Right renal pelvis (tissue), 4 donors: ENCODE data around the gene TUBA4A. TPM values are rescaled to one million over a fixed set of nuclear protein-coding genes. Genes with fewer than 3 reads are reported as not detected.

Experiments
- DNase-seq, 4 donors: peaks; one replicate each; pipeline ENCODE4 v3.0.0-alpha.2; 2013; ENCODE audit warnings: low read depth in 4 of 4, low spot score in 3 of 4, missing footprints in 1 of 4
- polyA plus RNA-seq, 4 donors: library from polyadenylated mRNA; unstranded; fragments of 120-200 nt; gene quantifications; one replicate each; pipeline ENCODE4 v1.2.1, GENCODE V29; 2013; ENCODE audit not compliant: insufficient read length in 4 of 4

TUBA4A gene
- polyA plus RNA-seq, 4 donors, result 34.0 to 60.1 (median 37.1) TPM

GRCh38 chr2:219245899-219246230 lies 7.9 kb downstream of the TUBA4A start:
- no peak for DNase-seq

- peak; percentile 82 to 92 (median 90) for DNase-seq
These were observed 8.4 kb downstream of the TUBA4A start, which contains the start of the genes GLB1L and STK16 for GRCh38 chr2:219245148-219245898. Gene GLB1L (minus strand): TSS chr2:219245444. CDS start chr2:219243573, 1,871 bp downstream. Gene STK16 (plus strand): TSS chr2:219245479. CDS start chr2:219246000, 521 bp downstream.

- no peak for DNase-seq
These were observed 8.9 kb downstream of the TUBA4A start for GRCh38 chr2:219244789-219245147.

- no peak for DNase-seq
These were observed 10.4 kb downstream of the TUBA4A start for GRCh38 chr2:219243291-219243761.

GRCh38 chr2:219234331-219234730 lies 19.4 kb downstream of the TUBA4A start:
- no peak for DNase-seq

- DNase-seq, result no peak
These were observed 23.6 kb downstream of the TUBA4A start for GRCh38 chr2:219230059-219230540.

- peak; percentile 90 to 98 (median 96) for DNase-seq
These were observed 24.2 kb downstream of the TUBA4A start, which contains the start of the genes ANKZF1 and ATG9A for GRCh38 chr2:219229305-219230058. Gene ANKZF1 (plus strand): TSS chr2:219229806. CDS start chr2:219230258, 452 bp downstream. Gene ATG9A (minus strand): TSS chr2:219229636. CDS start chr2:219228024, 1,612 bp downstream.

- no peak for DNase-seq
These were observed 24.8 kb downstream of the TUBA4A start for GRCh38 chr2:219228911-219229304.

GRCh38 chr2:219228041-219228910 lies 25.4 kb downstream of the TUBA4A start:
- DNase-seq, result no peak

GRCh38 chr2:219225350-219225749 lies 28.4 kb downstream of the TUBA4A start:
- DNase-seq, result no peak

GRCh38 chr2:219223831-219224610 lies 29.7 kb downstream of the TUBA4A start:
- DNase-seq, result no peak

- DNase-seq, result no peak
These were observed 31.7 kb downstream of the TUBA4A start for GRCh38 chr2:219221957-219222518.

- DNase-seq, result no peak
These were observed 32.9 kb downstream of the TUBA4A start for GRCh38 chr2:219220652-219221402.

- DNase-seq, result no peak
These were observed 33.8 kb downstream of the TUBA4A start for GRCh38 chr2:219219784-219220532.

GRCh38 chr2:219218732-219219701 lies 34.7 kb downstream of the TUBA4A start, which contains the start of gene ABCB6:
Gene ABCB6 (minus strand): TSS chr2:219218958. CDS start chr2:219218673, 285 bp downstream.
- DNase-seq, result peak; percentile 86 to 91 (median 88)

GRCh38 chr2:219218217-219218731 lies 35.4 kb downstream of the TUBA4A start:
- DNase-seq, result no peak
